H54 (cell line): ENCODE data around the gene SLC66A2.

Experiments used
- DNase-seq: peaks from one replicate; pipeline ENCODE4 v3.0.0; 2011; ENCODE audit warnings: low spot score, mixed read lengths; ENCODE audit not compliant: insufficient read length
- FAIRE-seq: peaks from 3 replicates; lab custom pipeline; 2011; peaks lifted over from hg19 to GRCh38; lab: Jason Lieb, UNC
- POLR2A ChIP-seq: IDR thresholded peaks from 2 replicates; pipeline ENCODE4 v1.6.1; 2011; ENCODE audit warnings: low read depth, mild to moderate bottlenecking, low read length

Gene SLC66A2

DNA sequence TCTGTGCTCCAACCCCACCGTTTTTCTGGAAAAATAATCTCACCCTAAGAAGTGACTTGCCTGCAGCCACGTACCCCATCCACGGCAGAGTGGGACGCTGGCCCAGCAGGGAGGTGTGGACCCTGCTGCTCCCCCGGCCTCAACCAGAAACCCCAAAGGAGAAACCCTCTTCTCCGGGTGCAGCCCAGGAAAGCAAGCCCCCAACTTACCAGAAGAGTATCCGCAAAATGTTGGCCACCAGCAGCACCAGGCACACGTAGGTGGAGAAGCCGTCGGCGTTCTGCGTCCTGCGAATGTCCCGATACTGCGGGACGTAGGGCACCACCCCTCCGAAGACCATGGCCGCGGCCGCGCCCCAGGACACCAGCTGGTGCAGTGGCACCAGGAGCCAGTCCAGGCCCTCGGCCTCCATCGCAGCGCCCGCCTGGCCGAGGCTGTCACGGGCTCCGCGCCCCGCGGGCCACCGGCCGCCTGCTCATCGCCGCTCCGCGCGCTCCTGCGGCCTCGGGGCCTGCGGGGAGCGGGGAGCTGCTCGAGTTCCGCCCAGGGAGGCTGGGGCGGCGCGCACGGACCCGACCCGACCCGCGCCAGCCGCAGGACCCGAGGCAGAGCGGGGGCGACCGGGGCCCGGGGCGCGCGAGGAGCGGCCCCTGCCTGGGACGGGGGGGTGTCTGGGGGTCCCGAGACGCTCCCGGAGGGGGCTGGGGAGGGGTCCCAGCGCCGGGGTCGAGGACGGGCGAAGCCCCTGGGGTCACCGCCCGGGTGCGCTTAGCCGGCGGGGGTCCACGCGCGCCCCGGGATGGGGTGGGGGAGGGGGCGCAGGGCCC, 725 bp downstream of the SLC66A2 start:
- DNase-seq (no peak), FAIRE-seq (no peak)
- TF ChIP-seq POLR2A: no peak

DNA sequence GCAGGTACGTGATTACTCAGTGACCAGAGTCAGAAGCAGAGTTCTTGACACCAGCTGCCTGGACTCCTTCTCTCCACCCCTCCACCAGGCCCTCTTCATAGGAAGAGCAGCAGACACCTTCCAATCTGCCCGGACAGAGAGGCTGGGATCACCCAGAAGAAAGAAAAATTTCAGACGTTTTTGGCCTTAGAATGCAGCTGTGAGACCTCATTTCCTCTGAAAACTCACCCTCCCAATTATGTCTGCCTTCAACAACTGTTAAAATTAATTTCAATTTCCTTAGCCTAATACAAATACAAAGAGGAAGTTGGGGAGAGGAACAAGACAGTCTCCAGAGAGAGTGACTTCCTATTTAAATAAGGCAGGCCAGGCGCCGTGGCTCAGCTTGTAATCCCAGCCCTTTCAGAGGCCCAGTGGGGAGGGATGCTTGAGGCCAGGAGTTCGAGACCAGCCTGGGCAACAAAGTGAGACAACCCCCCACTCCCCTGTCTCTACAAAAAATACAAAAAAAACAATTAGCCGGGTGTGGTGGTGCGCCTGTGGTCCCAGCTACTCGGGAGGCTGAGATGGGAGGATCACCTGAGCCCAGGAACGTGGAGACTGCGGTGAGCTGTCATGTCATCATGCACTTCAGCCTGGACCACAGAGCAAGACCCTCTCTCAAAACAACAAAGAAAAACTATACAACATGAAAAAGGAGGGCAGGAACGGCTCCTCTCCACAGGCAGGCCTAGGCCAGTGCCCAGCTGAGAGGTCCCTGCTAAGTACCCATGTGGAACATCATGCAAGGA, 1.6 kb downstream of the SLC66A2 start:
- no peak for TF ChIP-seq POLR2A
- DNase-seq (no peak), FAIRE-seq (no peak)

DNA sequence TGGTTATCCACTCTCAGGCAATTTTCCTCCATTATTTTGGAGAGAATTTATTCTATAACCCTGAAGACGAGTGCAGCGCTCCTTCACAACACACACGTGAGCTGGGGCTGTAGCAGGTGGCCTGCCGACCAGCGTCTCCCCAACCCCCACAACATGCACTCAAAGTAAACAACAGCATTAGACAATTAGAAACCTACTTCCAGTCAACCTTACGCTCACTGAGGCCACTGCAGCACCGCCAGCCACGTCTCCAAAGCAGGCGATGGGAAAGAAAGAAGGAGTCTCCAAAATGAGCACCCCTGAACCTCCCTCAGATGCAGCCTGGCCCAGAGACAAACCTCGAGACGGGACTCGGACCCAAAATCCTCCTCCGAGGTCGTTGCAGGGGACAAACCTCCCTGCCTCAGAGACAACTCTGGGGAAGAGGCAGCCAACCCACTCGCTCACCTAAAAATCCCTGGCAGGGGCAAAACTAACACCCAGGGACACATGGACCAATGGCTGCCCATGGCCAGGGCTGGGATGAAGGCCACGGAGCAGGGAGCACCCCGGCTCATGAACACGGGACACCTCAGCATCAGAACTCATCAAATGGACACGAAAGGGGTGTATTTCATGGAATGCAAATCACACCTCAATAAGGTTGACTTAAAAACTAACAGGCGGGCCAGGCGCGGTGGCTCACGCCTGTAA, 2.6 kb downstream of the SLC66A2 start:
- DNase-seq (no peak), FAIRE-seq (no peak)
- TF ChIP-seq POLR2A: no peak

DNA sequence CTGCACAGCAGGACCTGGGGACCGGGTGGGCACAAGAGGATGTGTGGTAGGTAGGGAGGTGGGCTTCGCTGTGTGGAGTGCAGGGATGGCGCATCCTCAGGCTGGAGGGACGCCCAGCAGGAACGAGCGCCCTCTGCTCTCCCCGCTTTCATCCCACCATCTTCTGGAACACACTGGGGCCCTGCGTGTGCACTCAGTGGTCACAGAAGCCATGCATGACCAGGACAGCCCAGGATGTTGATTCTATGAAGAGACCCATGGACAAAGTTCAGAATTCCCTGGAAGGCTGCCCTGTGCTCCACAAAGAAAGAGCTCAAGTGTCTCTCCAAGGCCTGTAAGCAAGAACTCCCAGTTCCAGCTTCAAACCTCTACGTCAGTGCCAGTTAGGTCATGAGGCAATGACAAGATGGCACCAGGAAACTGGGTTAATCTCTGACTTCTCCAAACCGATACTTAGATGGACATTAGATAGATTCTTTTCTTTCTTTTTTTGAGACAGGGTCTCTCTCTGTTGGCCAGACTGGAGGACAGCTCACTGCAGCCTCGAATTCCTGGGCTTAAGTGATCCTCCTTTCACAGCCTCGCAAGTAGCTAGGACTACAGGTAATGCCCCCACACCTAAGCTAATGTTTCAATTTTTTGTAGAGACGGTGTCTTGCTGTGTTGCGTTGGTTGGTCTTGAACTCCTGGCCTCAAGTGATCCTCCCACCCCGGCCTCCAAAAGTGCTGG, 3.4 kb downstream of the SLC66A2 start:
- no peak for TF ChIP-seq POLR2A
- DNase-seq (no peak), FAIRE-seq (no peak)

DNA sequence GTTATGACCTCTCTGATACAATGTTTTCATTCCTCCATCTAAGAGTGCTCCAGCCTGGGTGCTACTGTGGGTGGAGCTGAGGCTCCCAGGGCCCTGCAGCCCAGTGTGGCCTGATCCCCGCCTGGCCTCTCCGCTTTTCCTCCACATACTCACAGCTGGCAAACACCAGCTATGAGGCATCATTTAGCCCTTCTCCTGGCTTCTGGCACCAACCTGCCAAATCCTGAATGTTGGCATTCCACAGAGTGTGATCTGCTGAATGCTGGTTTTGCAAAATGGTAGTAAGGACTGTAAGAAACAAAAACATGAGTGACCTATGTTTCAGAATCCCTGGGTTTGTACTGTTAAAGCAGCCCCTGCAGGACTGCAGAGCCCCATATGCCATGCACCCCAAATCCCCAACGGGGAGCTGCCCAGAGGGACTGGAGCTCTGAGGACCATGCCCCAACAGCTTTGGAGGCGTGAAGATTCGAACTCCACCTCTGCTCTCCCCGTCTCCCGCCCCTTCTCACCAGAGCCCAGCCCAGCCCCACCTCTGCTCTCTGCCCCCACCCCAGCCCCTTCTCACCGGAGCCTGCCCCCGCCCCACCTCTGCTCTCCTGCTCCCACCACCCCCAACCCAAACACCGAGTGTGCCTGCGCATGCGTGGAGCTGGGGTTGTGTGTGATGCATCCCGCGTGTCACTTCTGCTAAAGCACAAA, 4.2 kb downstream of the SLC66A2 start:
- no peak for TF ChIP-seq POLR2A
- no peak for DNase-seq
- no peak for FAIRE-seq

DNA sequence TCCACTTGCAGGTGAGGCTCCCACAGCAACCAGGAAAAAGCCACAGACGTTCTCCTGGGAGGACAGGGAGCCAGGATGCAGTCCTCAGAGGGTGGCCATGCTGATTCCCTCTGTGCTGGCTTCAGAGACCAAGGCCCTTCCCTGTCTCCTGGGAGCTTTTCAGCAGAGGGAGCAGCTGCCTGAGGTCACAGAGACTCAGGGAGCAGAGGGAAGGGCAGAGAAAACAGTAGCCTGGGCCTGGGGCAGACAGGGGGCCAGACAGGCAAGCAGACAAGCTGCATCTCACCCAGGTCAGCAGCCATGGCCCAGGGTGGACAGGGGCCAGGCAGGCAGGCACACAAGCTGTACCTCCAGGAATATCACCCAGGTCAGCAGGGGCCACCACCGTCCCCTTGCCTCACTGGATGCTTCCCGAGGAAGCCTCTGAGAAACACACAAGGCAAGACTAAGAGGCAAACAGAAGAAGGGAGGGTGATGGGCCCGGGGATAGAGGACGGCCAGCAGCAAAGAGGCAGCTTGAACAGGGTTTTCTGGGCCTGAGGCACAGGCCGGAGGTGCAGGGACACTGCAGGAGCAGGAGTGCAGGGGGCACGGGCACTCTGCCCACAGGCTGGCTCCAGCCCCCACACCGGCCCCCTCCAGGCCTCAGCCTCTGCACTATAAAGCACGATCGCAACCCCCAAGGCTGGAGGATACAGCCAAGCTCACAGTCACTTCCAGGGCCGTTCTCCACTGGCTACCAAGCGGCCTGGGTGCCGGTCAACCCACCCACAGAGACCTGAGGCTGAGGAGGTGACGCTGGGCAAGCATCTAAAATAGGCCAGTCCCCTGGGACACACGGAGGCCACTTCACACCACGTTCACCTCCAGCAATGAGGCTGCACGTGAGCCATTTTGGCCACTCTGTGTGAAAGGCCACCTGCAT, 6.1 kb downstream of the SLC66A2 start:
- DNase-seq: no peak
- no peak for TF ChIP-seq POLR2A
- no peak for FAIRE-seq

DNA sequence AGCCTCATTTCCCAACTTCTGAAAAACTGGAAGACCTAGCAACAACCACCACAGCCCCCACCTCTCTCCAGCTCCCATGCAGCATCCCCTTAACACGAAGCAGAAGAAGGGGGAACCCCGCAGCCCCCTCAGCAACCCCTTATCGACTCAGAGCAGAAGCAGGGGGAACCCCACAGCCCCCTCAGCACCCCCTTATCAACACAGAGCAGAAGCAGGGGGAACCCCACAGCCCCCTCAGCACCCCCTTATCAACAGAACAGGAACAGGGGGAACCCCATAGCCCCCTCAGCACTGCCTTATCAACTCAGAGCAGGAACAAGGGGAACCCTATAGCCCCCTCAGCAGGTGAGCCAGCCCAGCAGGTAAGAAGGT, 6.7 kb downstream of the SLC66A2 start:
- TF ChIP-seq POLR2A: no peak
- DNase-seq: no peak
- no peak for FAIRE-seq

DNA sequence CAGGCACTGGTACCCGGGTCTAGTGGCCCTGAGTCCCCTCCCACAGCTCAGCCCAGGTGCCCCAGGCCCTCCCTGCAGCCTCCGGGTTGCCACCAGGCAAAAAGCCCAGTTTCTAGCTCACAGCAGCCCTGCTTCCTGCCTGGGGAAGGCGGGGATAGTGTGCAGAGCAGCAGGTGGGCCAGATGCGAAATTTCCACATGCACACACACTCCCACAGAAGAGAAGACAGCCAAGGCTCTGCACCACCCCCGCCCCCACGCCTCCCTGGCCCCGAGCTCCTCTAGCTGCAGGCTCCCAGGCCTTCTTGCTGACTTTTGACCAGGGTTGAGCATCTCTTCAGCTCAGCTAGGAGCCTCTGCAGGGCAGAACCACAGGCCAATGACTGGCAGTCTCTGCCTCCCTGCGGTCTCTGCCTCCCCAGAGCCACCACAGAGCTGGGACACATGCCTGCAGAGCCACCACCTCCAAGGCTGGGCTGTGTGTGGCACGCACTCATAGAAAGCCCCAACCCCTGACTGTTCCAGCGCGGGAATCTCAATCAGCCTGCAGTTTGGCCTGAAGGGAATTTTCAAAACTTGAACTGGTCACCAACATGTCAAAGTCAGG, 7.2 kb downstream of the SLC66A2 start:
- no peak for TF ChIP-seq POLR2A
- no peak for DNase-seq
- no peak for FAIRE-seq

DNA sequence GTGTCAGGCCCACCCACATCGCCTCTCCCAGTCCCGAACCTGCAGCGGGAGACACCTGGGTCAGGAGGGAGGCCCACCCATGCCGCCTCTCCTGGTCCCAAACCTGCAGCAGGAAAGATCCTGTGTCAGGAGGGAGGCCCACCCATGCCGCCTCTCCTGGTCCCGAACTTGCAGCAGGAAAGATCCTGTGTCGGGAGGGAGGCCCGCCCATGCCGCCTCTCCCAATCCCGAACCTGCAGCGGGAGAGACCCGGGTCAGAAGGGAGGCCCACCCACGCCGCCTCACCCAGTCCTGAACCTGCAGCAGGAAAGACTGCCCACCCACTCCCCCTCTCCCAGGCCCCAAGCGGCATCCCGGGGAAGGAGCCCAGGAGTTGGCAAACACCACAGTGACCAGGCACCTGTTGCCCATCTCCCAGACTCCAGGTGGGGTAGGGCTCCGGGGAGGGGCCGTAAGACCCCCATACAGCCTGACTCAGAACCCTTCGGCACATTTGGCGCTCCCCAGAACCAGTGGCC, 7.8 kb downstream of the SLC66A2 start:
- DNase-seq (no peak), FAIRE-seq (no peak)
- TF ChIP-seq POLR2A: no peak

DNA sequence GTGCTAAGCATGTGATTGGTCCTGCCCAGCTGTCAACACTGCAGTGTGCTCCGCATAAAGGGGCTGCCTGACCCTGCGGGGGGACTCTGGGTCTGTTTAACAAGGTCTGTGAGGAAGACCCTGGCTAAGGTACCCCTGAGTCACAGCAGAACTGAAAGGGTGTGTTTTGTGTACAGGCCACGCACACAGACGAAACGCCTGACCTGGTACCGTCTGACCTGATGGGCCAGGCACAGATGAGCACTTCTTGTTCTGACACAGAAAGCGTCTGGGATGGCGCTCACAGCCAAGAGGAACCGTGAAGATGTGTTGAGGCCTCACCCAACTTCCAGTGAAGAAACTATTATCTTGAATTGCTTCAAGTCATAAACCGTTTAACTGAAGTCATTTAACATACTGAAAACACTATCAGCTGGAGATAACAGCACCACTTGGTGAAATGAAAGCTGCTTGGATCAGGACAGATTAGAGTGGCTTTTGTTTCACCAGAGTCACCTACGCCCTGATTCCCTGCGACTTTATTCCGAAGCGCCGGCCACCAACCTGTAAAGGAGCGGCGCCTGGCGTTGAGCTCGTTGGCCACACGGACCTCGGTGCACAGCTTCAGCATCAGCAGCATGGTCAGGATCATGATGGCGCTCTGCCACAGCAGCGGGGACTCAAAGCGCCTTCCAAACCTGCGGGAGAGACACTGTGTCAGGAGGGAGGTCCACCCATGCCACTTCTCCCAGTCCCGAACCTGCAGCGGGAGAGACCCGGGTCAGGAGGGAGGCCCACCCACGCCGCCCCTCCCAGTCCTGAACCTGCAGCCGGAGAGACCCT, 8.5 kb downstream of the SLC66A2 start:
- no peak for DNase-seq
- no peak for TF ChIP-seq POLR2A
- FAIRE-seq: no peak

DNA sequence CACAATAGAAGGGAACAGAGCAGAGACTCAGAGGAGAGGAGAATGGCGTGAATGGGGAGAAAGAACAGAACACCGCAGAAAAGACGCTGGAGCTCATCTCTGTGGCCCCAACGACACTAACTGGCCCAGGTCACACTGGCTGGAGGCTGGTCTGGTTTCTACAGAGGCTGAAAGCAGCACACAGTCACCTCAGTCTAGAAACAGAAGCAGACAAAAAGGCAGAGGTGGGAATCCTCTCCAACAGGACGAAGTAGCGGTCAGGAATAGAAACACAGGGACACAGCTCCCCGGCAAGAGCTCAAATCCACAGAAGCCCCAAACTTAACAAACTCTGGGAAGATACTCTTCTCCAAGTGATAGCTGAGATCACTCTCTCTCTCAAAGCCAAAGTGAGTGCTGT, 9.2 kb downstream of the SLC66A2 start:
- FAIRE-seq: no peak
- TF ChIP-seq POLR2A: no peak
- DNase-seq: no peak
